Ramos (cell line): ENCODE results near the gene MCOLN3.
"Not testable (repeated sequence)": the region's sequence is repeated elsewhere in the genome, so short reads cannot be mapped to it uniquely, and the experiment has no call there.

ENCODE experiments used
- in situ Hi-C: fragments of 300-500 bp; cut with MboI; formaldehyde crosslinking; loops from one replicate; pipeline ENCODE4 v1.14.3; 2022; ENCODE audit warnings: low sequenced_read_pairs; ENCODE audit not compliant: unreplicated experiment

The MCOLN3 gene

DNA sequence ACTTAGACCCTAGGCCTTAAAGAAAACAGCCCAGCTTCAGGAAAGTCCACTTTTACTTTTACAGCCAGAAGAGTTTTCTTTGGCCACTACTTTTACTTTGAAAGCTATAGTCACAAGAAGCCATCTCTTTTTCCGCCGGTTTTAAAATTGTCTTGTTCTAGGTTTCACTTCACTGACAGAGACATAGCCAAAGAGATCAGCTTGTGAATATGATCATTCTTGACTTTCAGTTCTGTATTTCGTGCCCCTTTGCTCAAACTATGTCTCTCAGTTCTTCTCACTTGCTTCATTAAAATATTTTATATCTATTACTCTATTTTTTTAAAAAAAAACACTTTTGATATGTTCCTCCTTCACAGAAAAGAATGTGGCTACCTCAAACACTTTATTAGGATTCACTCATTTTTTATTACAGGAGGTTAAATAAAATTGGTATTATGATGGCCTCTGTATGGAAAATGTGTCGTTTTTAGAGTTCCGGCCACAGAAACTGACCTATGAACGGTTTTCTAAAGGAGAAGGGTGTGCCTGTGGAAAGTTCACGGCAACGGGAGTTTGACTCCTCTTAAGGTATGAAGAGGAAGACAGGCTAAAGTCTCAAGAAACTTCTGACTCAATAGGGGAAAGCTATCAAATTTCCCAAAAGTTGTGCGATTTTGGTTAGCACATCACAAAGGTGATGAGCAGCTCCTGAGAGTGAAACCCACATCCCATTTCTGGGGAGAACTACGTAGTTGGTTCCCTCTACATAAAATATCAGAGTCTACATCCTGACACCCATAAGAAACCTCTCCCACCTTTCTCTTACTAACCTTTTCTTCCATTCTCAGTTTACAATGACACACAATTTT lies 52.6 kb downstream of the MCOLN3 start:
- in situ Hi-C loops, result no loop called here

- in situ Hi-C loops, result no loop called here
Measured at GRCh38 chr1:84991097-84991920, 57.0 kb downstream of the MCOLN3 start.

GRCh38 chr1:84988588-84988987 lies 59.7 kb downstream of the MCOLN3 start:
- in situ Hi-C loops, result no loop called here

GRCh38 chr1:84986561-84986960 lies 61.7 kb downstream of the MCOLN3 start:
- in situ Hi-C loops, result not testable (repeated sequence)

DNA sequence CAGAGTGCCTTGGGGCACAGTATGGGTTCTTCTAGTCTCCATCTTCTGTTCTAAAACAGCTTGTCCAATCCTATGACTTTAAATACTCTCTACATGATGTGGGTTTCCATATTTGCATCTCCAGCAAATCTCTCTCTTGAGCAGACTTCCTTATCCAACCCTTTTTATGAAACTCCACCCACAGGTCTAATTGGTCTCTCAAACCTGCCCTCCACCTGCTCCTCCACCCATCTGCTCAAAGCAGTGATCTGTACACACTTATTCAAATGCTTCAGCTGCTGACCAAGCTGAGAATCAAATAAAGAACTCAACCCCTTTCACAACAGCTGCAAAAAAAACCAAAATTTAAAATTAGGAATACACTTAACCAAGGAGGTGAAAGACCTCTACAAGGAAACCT lies 62.9 kb downstream of the MCOLN3 start:
- in situ Hi-C loops, result no loop called here

GRCh38 chr1:84982395-84982794 lies 65.9 kb downstream of the MCOLN3 start:
- in situ Hi-C loops, result no loop called here

DNA sequence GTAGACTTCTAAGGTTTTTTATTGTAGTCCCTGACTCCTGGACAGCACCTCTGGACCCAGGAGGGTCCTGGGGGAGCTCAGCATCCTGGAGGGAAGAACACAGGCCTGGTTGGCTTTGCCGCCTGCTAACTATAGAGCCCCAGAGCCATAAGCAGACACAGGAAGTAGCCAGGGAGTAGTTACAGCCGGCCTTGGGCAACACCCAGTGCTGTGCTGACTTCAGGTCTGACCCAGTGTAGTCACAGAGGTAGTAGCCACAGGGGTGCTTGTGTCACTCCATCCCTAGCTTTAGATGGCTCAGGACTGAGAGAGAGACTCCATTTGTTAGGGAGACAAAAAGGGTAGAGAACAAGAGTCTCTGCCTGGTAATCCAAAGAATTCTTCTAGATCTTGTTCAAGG lies 73.3 kb downstream of the MCOLN3 start:
- in situ Hi-C loops, result no loop called here

DNA sequence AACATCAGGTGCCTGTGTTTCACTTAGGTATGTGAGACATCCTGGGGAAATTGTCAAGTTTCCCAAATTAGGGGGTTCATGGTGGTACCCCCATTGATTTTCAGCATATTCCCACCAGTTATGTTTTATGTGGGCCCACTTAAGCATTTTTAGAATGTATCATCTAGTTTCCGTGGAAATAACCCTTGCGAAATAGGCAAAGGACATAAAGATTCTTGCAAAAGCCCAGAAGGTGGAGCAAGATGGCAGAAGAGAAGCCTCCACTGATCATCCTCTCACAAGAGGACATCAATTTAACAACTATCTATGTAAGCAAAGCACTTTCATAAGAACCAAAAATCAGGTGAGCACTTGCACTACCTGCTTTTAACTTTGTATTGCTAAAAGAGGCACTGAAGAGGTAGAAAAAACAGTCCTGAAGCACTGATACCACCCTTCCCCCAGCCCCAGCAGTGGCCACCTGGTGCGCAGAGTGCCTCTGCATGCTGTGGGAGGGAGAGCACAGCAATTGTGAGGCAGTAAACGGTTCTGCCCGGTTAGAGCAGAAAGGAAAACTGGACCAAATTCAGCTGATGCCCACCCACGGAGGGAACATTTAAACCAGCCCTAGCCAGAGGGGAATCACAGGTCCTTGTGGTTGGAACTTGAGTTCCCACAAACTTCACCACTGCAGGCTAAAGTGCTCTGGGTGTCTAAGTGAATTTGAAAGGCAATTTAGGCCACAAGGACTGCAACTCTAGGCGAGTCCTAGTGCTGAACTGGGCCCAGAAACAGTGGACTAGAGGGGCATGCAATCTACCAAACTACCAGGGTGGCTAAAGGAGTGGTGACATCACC lies 74.6 kb downstream of the MCOLN3 start:
- in situ Hi-C loops, result no loop called here

GRCh38 chr1:84972377-84972987 lies 75.8 kb downstream of the MCOLN3 start:
- in situ Hi-C loops, result no loop called here

- in situ Hi-C loops, result no loop called here
Measured at GRCh38 chr1:84971957-84972356, 76.3 kb downstream of the MCOLN3 start.

GRCh38 chr1:84969489-84970250 lies 78.6 kb downstream of the MCOLN3 start:
- in situ Hi-C loops, result no loop called here

DNA sequence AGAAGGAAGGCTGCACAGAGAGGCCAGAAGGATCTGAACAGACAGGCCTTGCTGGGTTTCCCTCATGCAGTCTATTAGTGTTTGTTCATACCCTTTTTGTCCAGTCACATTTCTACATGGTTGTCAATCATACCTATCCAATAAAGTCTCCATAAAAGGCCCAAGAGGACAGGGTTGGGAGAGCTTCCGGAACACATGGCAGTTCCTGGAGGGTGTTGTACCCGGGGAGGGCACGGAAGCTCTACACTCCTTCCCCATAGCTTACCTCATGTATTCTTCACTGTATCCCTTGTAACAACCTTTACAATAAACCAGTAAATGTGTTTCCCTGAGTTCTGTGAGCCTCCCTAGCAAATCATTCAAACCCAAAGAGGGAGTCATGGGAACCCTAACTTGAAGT lies 79.4 kb downstream of the MCOLN3 start:
- in situ Hi-C loops, result no loop called here

- in situ Hi-C loops, result no loop called here
Measured at GRCh38 chr1:84968101-84968500, 80.2 kb downstream of the MCOLN3 start.
